ENCODE data around the gene DUSP7.

GRCh38 chr3:52025453-52025852 lies 30.9 kb downstream of the DUSP7 start:
- TF ChIP-seq, protein P1, sequence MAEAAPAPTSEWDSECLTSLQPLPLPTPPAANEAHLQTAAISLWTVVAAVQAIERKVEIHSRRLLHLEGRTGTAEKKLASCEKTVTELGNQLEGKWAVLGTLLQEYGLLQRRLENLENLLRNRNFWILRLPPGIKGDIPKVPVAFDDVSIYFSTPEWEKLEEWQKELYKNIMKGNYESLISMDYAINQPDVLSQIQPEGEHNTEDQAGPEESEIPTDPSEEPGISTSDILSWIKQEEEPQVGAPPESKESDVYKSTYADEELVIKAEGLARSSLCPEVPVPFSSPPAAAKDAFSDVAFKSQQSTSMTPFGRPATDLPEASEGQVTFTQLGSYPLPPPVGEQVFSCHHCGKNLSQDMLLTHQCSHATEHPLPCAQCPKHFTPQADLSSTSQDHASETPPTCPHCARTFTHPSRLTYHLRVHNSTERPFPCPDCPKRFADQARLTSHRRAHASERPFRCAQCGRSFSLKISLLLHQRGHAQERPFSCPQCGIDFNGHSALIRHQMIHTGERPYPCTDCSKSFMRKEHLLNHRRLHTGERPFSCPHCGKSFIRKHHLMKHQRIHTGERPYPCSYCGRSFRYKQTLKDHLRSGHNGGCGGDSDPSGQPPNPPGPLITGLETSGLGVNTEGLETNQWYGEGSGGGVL (tag by site-specific recombination; IDR thresholded peaks at IDR 0.05): no peak
- no peak for TF ChIP-seq ZNF324 (tag by site-specific recombination; IDR thresholded peaks at IDR 0.05)
- no peak for TF ChIP-seq ZNF791 (tag by site-specific recombination; IDR thresholded peaks at IDR 0.05)
- TF ChIP-seq MYNN (tag by site-specific recombination; IDR thresholded peaks at IDR 0.05; ENCODE audit: borderline replicate concordance): no peak
- no peak for TF ChIP-seq REST (tag by site-specific recombination; IDR thresholded peaks at IDR 0.05)
- TF ChIP-seq CTCF (tag by site-specific recombination; IDR thresholded peaks at IDR 0.05): no peak
- no peak for TF ChIP-seq ZBTB21 (tag by site-specific recombination; IDR thresholded peaks at IDR 0.05)
- TF ChIP-seq ZNF529 (tag by site-specific recombination; IDR thresholded peaks at IDR 0.05; ENCODE audit: insufficient replicate concordance): no peak
- no peak for TF ChIP-seq ZNF830 (tag by site-specific recombination; IDR thresholded peaks at IDR 0.05; ENCODE audit: low read depth)
- no peak for TF ChIP-seq ZNF433 (tag by site-specific recombination; IDR thresholded peaks at IDR 0.05; ENCODE audit: low read depth)

Data from HEK293 (cell line).